K562 (cell line): ENCODE measurements around the gene MYMX. TPM values are rescaled to one million over a fixed set of nuclear protein-coding genes. Genes with fewer than 3 reads are reported as not detected.

Source experiments
- ATAC-seq: fragments of 200-7000 bp; cut with Tn5 transposase; 3 replicates; pipeline ENCODE4 v1.9.1; 2020; ENCODE audit warnings: moderate library complexity
- BruUV-seq: library from RNA; stranded (reverse); fragments of 400-500 nt; replicated peaks from 2 replicates; lab custom pipeline; 2021; lab: Mats Ljungman, UMichigan
- CTCF ChIA-PET: fragments of 300-600 bp; formaldehyde crosslinking; extraction: SDS; loops from one replicate; lab custom pipeline; 2021; ENCODE audit warnings: low intra/inter-chr PET ratio; lab: Yijun Ruan, JAX
- POLR2A ChIA-PET: fragments of 300-600, 350-650 bp; sonication (Branson Sonifier 250); formaldehyde crosslinking; extraction: SDS; loops from one replicate; lab custom pipeline; 2021; ENCODE audit warnings: antibody characterized with exemption, inconsistent platforms; lab: Yijun Ruan, JAX
- DNase-seq, 4 experiments: peaks; one replicate each; pipeline versions ENCODE4 v3.0.0 to v3.0.0-alpha.2; 2011 to 2018; ENCODE audit warnings: low spot score in 3 of 4, mixed read lengths in 3 of 4; ENCODE audit errors: extremely low read depth in 1 of 4
- FAIRE-seq: peaks from 2 replicates; lab custom pipeline; 2011; peaks lifted over from hg19 to GRCh38; lab: Jason Lieb, UNC
- H2AFZ ChIP-seq: 2 replicates; pipeline ENCODE4 v1.6.0; 2011; ENCODE audit warnings: low read depth, low read length, control low read depth, inconsistent platforms
- H3K27ac ChIP-seq: fragments of 200-600 bp; 3 replicates; pipeline ENCODE4 v1.8.0; 2011; ENCODE audit warnings: low read depth, mild to moderate bottlenecking, control low read depth, inconsistent platforms, low read length, moderate library complexity, mixed read lengths; ENCODE audit errors: extremely low read depth
- H3K27me3 ChIP-seq, 2 experiments: fragments of 300-600 bp in 1 of 2; 2 replicates in 1 of 2; 3 replicates in 1 of 2; pipeline versions ENCODE4 v1.6.0 to v1.8.0; 2011; ENCODE audit warnings: inconsistent platforms in 2 of 2, low read length in 2 of 2, mild to moderate bottlenecking in 1 of 2, mixed read lengths in 1 of 2, moderate library complexity in 1 of 2; ENCODE audit not compliant: control insufficient read depth in 2 of 2, insufficient read depth in 2 of 2
- H3K36me3 ChIP-seq: fragments of 300-600 bp; 3 replicates; pipeline ENCODE4 v1.8.0; 2011; ENCODE audit warnings: mild to moderate bottlenecking, low read length, inconsistent platforms; ENCODE audit not compliant: control insufficient read depth, insufficient read depth
- H3K4me1 ChIP-seq, 2 experiments: fragments of 200-600 bp in 1 of 2; replicated peaks in 1 of 2; 2 replicates in 1 of 2; 3 replicates in 1 of 2; pipeline versions ENCODE4 v1.5.1 to v1.8.0; 2011; ENCODE audit warnings: inconsistent platforms in 2 of 2, low read length in 2 of 2, mild to moderate bottlenecking in 1 of 2, mixed read lengths in 1 of 2, moderate library complexity in 1 of 2; ENCODE audit not compliant: control insufficient read depth in 2 of 2, insufficient read depth in 2 of 2
- H3K4me2 ChIP-seq: 2 replicates; pipeline ENCODE4 v1.6.1; 2011; ENCODE audit warnings: low read length, control low read depth, inconsistent platforms, mixed read lengths; ENCODE audit not compliant: insufficient read depth
- H3K4me3 ChIP-seq: fragments of 200-600 bp; sonication (generic), shearing (Covaris generic); 2 replicates; pipeline ENCODE4 v1.5.1; 2016; ENCODE audit warnings: control low read depth, inconsistent platforms
- H3K79me2 ChIP-seq: fragments of 200-600 bp; 3 replicates; pipeline ENCODE4 v1.8.0; 2011; ENCODE audit warnings: low read length, inconsistent platforms; ENCODE audit not compliant: control insufficient read depth, insufficient read depth
- H3K9ac ChIP-seq, 2 experiments: 2 replicates each; pipeline versions ENCODE4 v1.6.0 to v1.6.1; 2011; ENCODE audit warnings: low read depth in 2 of 2, low read length in 2 of 2, control low read depth in 1 of 2, inconsistent platforms in 1 of 2, mild to moderate bottlenecking in 1 of 2, mixed read lengths in 1 of 2; ENCODE audit not compliant: insufficient read depth in 1 of 2
- H3K9me1 ChIP-seq: one replicate; pipeline ENCODE4 v1.6.0; 2011; ENCODE audit warnings: inconsistent platforms, mild to moderate bottlenecking, low read length, moderate library complexity; ENCODE audit not compliant: control insufficient read depth, insufficient read depth
- H3K9me3 ChIP-seq: replicated peaks from 2 replicates; pipeline ENCODE4 v1.5.1; 2011; ENCODE audit warnings: low read depth, low read length, inconsistent platforms; ENCODE audit not compliant: control insufficient read depth, insufficient read depth
- H4K20me1 ChIP-seq: replicated peaks from 2 replicates; pipeline ENCODE4 v1.6.1; 2011; ENCODE audit warnings: low read length, inconsistent platforms, mixed read lengths; ENCODE audit not compliant: control insufficient read depth, insufficient read depth
- BHLHE40 ChIP-seq: IDR thresholded peaks from 2 replicates; pipeline ENCODE4 v1.6.1; 2011; ENCODE audit warnings: low read length, improper control_type of control experiment
- BRD4 ChIP-seq: fragments of 200-600 bp; sonication (generic); IDR thresholded peaks from 2 replicates; pipeline ENCODE4 v1.6.1; 2017; ENCODE audit warnings: inconsistent platforms
- BRF1 ChIP-seq: IDR thresholded peaks from 3 replicates; pipeline ENCODE4 v1.6.1; 2011; ENCODE audit warnings: borderline replicate concordance, mild to moderate bottlenecking; ENCODE audit not compliant: insufficient read length; ENCODE audit errors: extremely low read depth
- CHD1 ChIP-seq: fragments of 200-600 bp; sonication (generic); IDR thresholded peaks from one replicate; pipeline ENCODE4 v1.6.1; 2012; ENCODE audit warnings: mild to moderate bottlenecking, moderate library complexity, low read length, inconsistent platforms
- FOSL1 ChIP-seq: fragments of 200-800 bp; sonication (Bioruptor generic); conservative IDR thresholded peaks from 2 replicates; pipeline ENCODE4 v1.6.1; 2016; ENCODE audit warnings: missing genetic modification characterization, missing compliant biosample characterization
- JUN ChIP-seq, 2 experiments: sonication (generic) in 1 of 2; formaldehyde crosslinking in 1 of 2; IDR thresholded peaks; 2 replicates each; pipeline versions ENCODE4 v1.6.1 to v1.8.0; 2012 to 2022; ENCODE audit warnings: borderline replicate concordance in 2 of 2, mild to moderate bottlenecking in 2 of 2, improper control_type of control experiment in 1 of 2, low read depth in 1 of 2, low read length in 1 of 2, missing genetic modification reagents in 1 of 2
- MTA2 ChIP-seq: fragments of 450-650 bp; IDR thresholded peaks from 2 replicates; pipeline ENCODE4 v1.6.1; 2016; ENCODE audit warnings: low read depth
- NFXL1 ChIP-seq: fragments of 450-650 bp; formaldehyde crosslinking; IDR thresholded peaks from 2 replicates; pipeline ENCODE4 v1.4.0; 2021; ENCODE audit warnings: mild to moderate bottlenecking
- NONO ChIP-seq, 2 experiments: fragments of 200-400 bp in 1 of 2; fragments of 450-650 bp in 1 of 2; formaldehyde crosslinking in 1 of 2; IDR thresholded peaks; 2 replicates each; pipeline ENCODE4 v1.6.1; 2017; ENCODE audit warnings: low read depth in 2 of 2, mild to moderate bottlenecking in 2 of 2, moderate library complexity in 2 of 2, low read length in 1 of 2
- POLR2B ChIP-seq: fragments of 450-650 bp; IDR thresholded peaks from 2 replicates; pipeline ENCODE4 v1.6.1; 2018; ENCODE audit warnings: low read depth; ENCODE audit not compliant: partially characterized antibody
- PTBP1 ChIP-seq: fragments of 200-400 bp; formaldehyde crosslinking; IDR thresholded peaks from 2 replicates; pipeline ENCODE4 v1.6.1; 2017; ENCODE audit warnings: low read depth, low read length
- SAFB2 ChIP-seq: fragments of 200-400 bp; formaldehyde crosslinking; IDR thresholded peaks from 2 replicates; pipeline ENCODE4 v1.6.1; 2018; ENCODE audit warnings: borderline replicate concordance, low read length, low read depth, moderate library complexity; ENCODE audit not compliant: severe bottlenecking
- SNIP1 ChIP-seq: fragments of 450-650 bp; IDR thresholded peaks from 2 replicates; pipeline ENCODE4 v1.7.1; 2017; ENCODE audit warnings: low read depth, mild to moderate bottlenecking
- SP1 ChIP-seq: sonication (generic); formaldehyde crosslinking; IDR thresholded peaks from 2 replicates; pipeline ENCODE4 v1.8.1; 2022; ENCODE audit warnings: mild to moderate bottlenecking, missing genetic modification reagents
- ZBTB8A ChIP-seq: fragments of 450-650 bp; IDR thresholded peaks from 2 replicates; pipeline ENCODE4 v1.6.1; 2018; ENCODE audit warnings: mild to moderate bottlenecking, moderate library complexity; ENCODE audit not compliant: partially characterized antibody
- ZNF444 ChIP-seq: fragments of 250-450 bp; sonication (Bioruptor Pico); IDR thresholded peaks from 2 replicates; pipeline ENCODE4 v1.4.0; 2020; ENCODE audit warnings: mild to moderate bottlenecking, moderate library complexity
- ZNF668 ChIP-seq: fragments of 250-450 bp; sonication (Bioruptor Pico); IDR thresholded peaks from 2 replicates; pipeline ENCODE4 v1.8.0; 2022; ENCODE audit warnings: mild to moderate bottlenecking, inconsistent platforms
- ZNF76 ChIP-seq: fragments of 250-450 bp; sonication (Bioruptor Pico); IDR thresholded peaks from 2 replicates; pipeline ENCODE4 v1.4.0; 2020; ENCODE audit warnings: mild to moderate bottlenecking, moderate library complexity, borderline replicate concordance
- WGBS: fragments of 100-300 bp; shearing (Covaris generic); methylation state at CpG from one replicate; pipeline ENCODE4 v1.1.6; 2016; ENCODE audit warnings: low coverage, mixed read lengths; ENCODE audit not compliant: insufficient coverage; ENCODE audit errors: missing lambda C conversion rate; 5-methylcytosine and 5-hydroxymethylcytosine counted together
- in situ Hi-C: fragments of 300-500 bp; cut with MboI; formaldehyde crosslinking; loops from 4 replicates; pipeline ENCODE4 v1.15.0; 2018; ENCODE audit warnings: inconsistent platforms, mixed read lengths
- intact Hi-C: fragments of 100-400 bp; cut with micrococcal nuclease; formaldehyde crosslinking; loops from 2 replicates; pipeline ENCODE4 v1.14.2; 2022
- polyA plus RNA-seq, 8 experiments: library from polyadenylated mRNA; depleted of rRNA in 4 of 8; stranded (reverse) in 5 of 8; unstranded in 3 of 8; fragments of >200 nt; fragmentation: Nextera tagmentation in 2 of 8; fragmentation: Illumina TruSeq in 1 of 8; extraction: Ambion mirVana in 2 of 8; extraction: Trizol in 1 of 8; gene quantifications; 2 replicates each; pipeline versions ENCODE4 v1.2.1 to v1.2.3, GENCODE V29; 2011 to 2014; ENCODE audit warnings: inconsistent platforms in 1 of 8, missing spikeins in 1 of 8
- total RNA-seq, 7 experiments: library from RNA; depleted of rRNA in 6 of 7; stranded (reverse); fragments of >200 nt in 6 of 7; fragmentation: Illumina TruSeq in 2 of 7; extraction: Trizol in 2 of 7; gene quantifications; 2 replicates each; pipeline versions ENCODE4 v1.2.1 to v1.2.3, GENCODE V29; 2011 to 2021; ENCODE audit warnings: low replicate concordance in 1 of 7
- TF ChIP-seq, protein P1 (sequence below): fragments of 450-650 bp; IDR thresholded peaks from 2 replicates; pipeline ENCODE4 v1.6.1; 2017; ENCODE audit warnings: mild to moderate bottlenecking, moderate library complexity

MYMX gene
- total and polyA plus RNA-seq, 9 of the 15 experiments (the other 6 are each of a cell fraction or from before 2014, with no cell fraction given) = 0.12 TPM; not detected in 8

DNA sequence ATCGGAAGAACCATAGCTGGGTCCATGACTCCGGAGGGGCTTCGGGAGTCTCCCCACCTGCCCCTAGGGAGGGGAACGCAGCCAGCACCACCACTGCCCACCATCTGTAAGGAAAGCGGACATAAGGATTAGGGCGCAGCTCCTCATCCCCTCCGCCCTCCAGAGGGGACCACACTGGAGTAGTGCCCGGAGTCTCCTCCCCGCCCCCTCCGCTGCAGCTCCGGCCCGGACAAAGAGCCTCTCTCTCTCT, 40.0 kb downstream of the MYMX start:
- Histone ChIP-seq H3K9me1 (peaks cover 19% of the 10 kb centered on the region), H3K27ac (peak overlapping the region; percentile 93), H3K4me3 (peak overlapping the region; percentile 81), H3K27me3 (no peaks in the 10 kb centered on the region), H2AFZ (peak overlapping the region; percentile 87; the same call in 1 of the 2 replicates), H3K4me1 (peaks cover 33 to 45% of the 10 kb centered on the region in 2 experiments; a peak in 4 of 5 replicates), H3K36me3 (peaks cover 79% of the 10 kb centered on the region), H4K20me1 (peaks cover 46% of the 10 kb centered on the region), H3K79me2 (peaks cover 30% of the 10 kb centered on the region), H3K4me2 (peak overlapping the region; percentile 89), H3K9ac (peak overlapping the region; percentile 85 to 93), H3K9me3 (no peaks in the 10 kb centered on the region)
- 1% methylated on average over 9 of the region's 12 CpGs for WGBS
- POLR2A ChIA-PET = interaction anchor here (0.5 to 3.2 kb wide), 25 partner anchors 11 to 1415 kb away, joined by 3 to 144 read pairs (median 3); partner anchors contain the start of genes HSP90AB1 and TMEM151B
- CTCF ChIA-PET = interaction anchor here (1.3 kb wide), 1 partner anchor 482 kb away, joined by 3 read pairs; no protein-coding TSS in a partner anchor
- FAIRE-seq (no peak), DNase-seq (no peak), ATAC-seq (no peak)
- intact Hi-C loops (no loop called here), in situ Hi-C loops (no loop called here)
- no TSS peak for BruUV-seq
- TF ChIP-seq ZNF76 (CRISPR knock-in tag) (no peak), MTA2 (no peak), PTBP1 (no peak), ZNF444 (CRISPR knock-in tag) (no peak), ZBTB8A (no peak), NFXL1 (CRISPR knock-in tag) (no peak), ZNF668 (no peak), BHLHE40 (no peak), CHD1 (peak; percentile 29), POLR2B (no peak), NONO (IDR thresholded peaks at IDR 0.05; ENCODE audit: low read depth in 2 of 2, low read length in 1 of 2) (no peak), BRD4 (no peak), FOSL1 (tag) (no peak), BRF1 (no peak), JUN (IDR thresholded peaks at IDR 0.05; ENCODE audit: borderline replicate concordance, low read depth, low read length) (no peak), JUN (CRISPR knock-in tag; IDR thresholded peaks at IDR 0.05; ENCODE audit: borderline replicate concordance) (0 out of 2 replicates have a peak, but pooled peaks have one; percentile 19), SNIP1 (no peak), SP1 (CRISPR knock-in tag) (peak; percentile 49; the same call in 1 of the 2 replicates), SAFB2 (no peak)
- TF ChIP-seq, protein P1, sequence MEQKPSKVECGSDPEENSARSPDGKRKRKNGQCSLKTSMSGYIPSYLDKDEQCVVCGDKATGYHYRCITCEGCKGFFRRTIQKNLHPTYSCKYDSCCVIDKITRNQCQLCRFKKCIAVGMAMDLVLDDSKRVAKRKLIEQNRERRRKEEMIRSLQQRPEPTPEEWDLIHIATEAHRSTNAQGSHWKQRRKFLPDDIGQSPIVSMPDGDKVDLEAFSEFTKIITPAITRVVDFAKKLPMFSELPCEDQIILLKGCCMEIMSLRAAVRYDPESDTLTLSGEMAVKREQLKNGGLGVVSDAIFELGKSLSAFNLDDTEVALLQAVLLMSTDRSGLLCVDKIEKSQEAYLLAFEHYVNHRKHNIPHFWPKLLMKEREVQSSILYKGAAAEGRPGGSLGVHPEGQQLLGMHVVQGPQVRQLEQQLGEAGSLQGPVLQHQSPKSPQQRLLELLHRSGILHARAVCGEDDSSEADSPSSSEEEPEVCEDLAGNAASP = no peak
